ENCODE results near the gene HSPG2.
"Not testable (repeated sequence)": the region's sequence is repeated elsewhere in the genome, so short reads cannot be mapped to it uniquely, and the experiment has no call there.

GRCh38 chr1:21917239-21917631 is 19.9 kb downstream of the HSPG2 start:
- TF ChIP-seq TAF1 (IDR thresholded peaks at IDR 0.05; ENCODE audit: borderline replicate concordance, low read depth, low read length); POLR2AphosphoS5 (IDR thresholded peaks at IDR 0.05; ENCODE audit: low read depth, low read length); POLR2A (IDR thresholded peaks at IDR 0.05; ENCODE audit: low read depth, low read length): not testable (repeated sequence)
